ENCODE results near the gene MYPOP. TPM values are rescaled to one million over a fixed set of nuclear protein-coding genes. Genes with fewer than 3 reads are reported as not detected.

Gene MYPOP
- total and polyA plus RNA-seq, 2 donors (not counting 3 experiments of a cell fraction or from before 2014, with no cell fraction given), result 3.9 to 9.0 TPM

DNA sequence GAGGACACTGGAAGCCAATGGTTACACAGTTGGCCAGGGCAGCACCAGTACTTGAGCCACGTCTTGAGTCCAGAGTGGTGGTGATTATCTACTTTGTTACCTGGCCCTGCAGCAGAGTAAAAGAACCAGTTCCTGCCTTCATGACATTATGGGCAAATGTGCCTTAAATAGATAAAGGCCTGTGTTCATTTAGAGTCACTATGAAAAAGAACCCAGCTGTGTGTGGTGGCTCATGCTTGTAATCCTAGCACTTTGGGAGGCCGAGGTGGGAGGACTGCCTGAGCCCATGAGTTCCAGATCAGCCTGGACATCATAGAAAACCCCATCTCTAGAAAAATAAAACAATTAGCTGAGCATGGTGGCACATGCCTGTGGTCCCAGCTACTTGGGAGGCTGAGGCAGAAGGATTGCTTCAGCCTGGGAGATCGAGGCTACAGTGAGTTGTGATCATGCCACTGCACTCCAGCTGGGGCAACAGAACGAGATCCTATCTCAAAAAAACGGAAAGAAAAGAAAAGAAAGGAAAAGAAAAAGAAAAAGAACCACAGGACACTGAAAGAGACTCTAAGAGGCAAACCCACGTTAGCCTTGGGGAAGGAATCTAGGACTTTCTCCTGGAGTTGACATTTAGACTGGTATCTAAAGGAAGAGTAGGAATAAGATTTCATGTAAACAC is 13.1 kb downstream of the MYPOP start:
- ChIA-PET CTCF (no interaction called here), POLR2A (no interaction called here)
- no TSS peak for BruUV-seq (replicated peaks)

More for the DNA sequence above, 13.1 kb downstream of the MYPOP start:
- no peak overlapping the region for H3K27ac ChIP-seq (ENCODE audit: insufficient read depth, low read depth, low read length)
- no peak overlapping the region for H2AFZ ChIP-seq (ENCODE audit: low read depth, low read length)
- H3K79me2 ChIP-seq (ENCODE audit: control insufficient read depth, insufficient read depth, low read length), result peaks cover 3% of the 10 kb centered on the region
- intact Hi-C loops (cut with micrococcal nuclease) (no loop called here), dilution Hi-C loops (cut with MboI; ENCODE audit: extremely low pct_ligation_motif_present, low sequenced_read_pairs) (no loop called here)
- no peak overlapping the region for H3K4me2 ChIP-seq (ENCODE audit: insufficient read depth, low read length)
- H3K9me1 ChIP-seq (replicated peaks; ENCODE audit: control insufficient read depth, extremely low read depth, insufficient read depth, low read length), result no peaks in the 10 kb centered on the region
- FAIRE-seq, result no peak
- TF ChIP-seq FOS (IDR thresholded peaks at IDR 0.05; ENCODE audit: borderline replicate concordance, insufficient read depth, low read length) (no peak), POLR2AphosphoS5 (IDR thresholded peaks at IDR 0.05; ENCODE audit: insufficient read depth, low read depth, low read length) (no peak), MYC (IDR thresholded peaks at IDR 0.05; ENCODE audit: low read depth, low read length) (no peak), GATA2 (IDR thresholded peaks at IDR 0.05; ENCODE audit: insufficient read depth, insufficient read length, low read depth, low read length) (no peak), POLR2A (IDR thresholded peaks at IDR 0.05; ENCODE audit: low read depth, low read length) (no peak), JUN (IDR thresholded peaks at IDR 0.05; ENCODE audit: borderline replicate concordance, insufficient read depth, insufficient read length, low read depth) (no peak), EZH2 (IDR thresholded peaks at IDR 0.05; ENCODE audit: borderline replicate concordance, low read depth, low read length, severe bottlenecking) (no peak)
- TF ChIP-seq, protein P1, sequence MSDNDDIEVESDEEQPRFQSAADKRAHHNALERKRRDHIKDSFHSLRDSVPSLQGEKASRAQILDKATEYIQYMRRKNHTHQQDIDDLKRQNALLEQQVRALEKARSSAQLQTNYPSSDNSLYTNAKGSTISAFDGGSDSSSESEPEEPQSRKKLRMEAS (IDR thresholded peaks at IDR 0.05; ENCODE audit: insufficient read depth, insufficient read length), result no peak
- TF ChIP-seq, protein P2, sequence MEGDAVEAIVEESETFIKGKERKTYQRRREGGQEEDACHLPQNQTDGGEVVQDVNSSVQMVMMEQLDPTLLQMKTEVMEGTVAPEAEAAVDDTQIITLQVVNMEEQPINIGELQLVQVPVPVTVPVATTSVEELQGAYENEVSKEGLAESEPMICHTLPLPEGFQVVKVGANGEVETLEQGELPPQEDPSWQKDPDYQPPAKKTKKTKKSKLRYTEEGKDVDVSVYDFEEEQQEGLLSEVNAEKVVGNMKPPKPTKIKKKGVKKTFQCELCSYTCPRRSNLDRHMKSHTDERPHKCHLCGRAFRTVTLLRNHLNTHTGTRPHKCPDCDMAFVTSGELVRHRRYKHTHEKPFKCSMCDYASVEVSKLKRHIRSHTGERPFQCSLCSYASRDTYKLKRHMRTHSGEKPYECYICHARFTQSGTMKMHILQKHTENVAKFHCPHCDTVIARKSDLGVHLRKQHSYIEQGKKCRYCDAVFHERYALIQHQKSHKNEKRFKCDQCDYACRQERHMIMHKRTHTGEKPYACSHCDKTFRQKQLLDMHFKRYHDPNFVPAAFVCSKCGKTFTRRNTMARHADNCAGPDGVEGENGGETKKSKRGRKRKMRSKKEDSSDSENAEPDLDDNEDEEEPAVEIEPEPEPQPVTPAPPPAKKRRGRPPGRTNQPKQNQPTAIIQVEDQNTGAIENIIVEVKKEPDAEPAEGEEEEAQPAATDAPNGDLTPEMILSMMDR (IDR thresholded peaks at IDR 0.05; ENCODE audit: extremely low read depth in 1 of 2, insufficient read depth in 1 of 2, low read depth in 1 of 2, low read length in 2 of 2), result no peak
- no peaks in the 10 kb centered on the region for H3K36me3 ChIP-seq (ENCODE audit: control insufficient read depth in 2 of 2, extremely low read depth in 1 of 2, insufficient read depth in 2 of 2, low read length in 2 of 2)
- H3K9me3 ChIP-seq (replicated peaks; ENCODE audit: control insufficient read depth, insufficient read depth, low read length), result no peaks in the 10 kb centered on the region
- H3K4me3 ChIP-seq (replicated peaks in 1 of 3; ENCODE audit: insufficient read depth in 1 of 3, low read depth in 1 of 3, low read length in 3 of 3), result no peak overlapping the region
- H4K20me1 ChIP-seq (replicated peaks; ENCODE audit: control insufficient read depth, extremely low read depth, insufficient read depth, low read length), result no peaks in the 10 kb centered on the region
- H3K4me1 ChIP-seq (ENCODE audit: control insufficient read depth, extremely low read depth, insufficient read depth, low read length), result peaks cover 8% of the 10 kb centered on the region
- H3K27me3 ChIP-seq (ENCODE audit: control insufficient read depth in 2 of 2, insufficient read depth in 2 of 2, low read length in 2 of 2), result no peaks in the 10 kb centered on the region
- no peak for DNase-seq (ENCODE audit: low read depth, low spot score)
- no peak overlapping the region for H3K9ac ChIP-seq (replicated peaks; ENCODE audit: extremely low read depth, insufficient read depth, low read length)

Data from endothelial cell of umbilical vein (primary cell).